PC-9 (cell line): Measurements from ENCODE around the gene CNTN1. TPM values are rescaled to one million over a fixed set of nuclear protein-coding genes. Genes with fewer than 3 reads are reported as not detected.

Experiments used
- BruUV-seq: library from RNA; stranded (reverse); fragments of 400-500 nt; replicated peaks from 2 replicates; lab custom pipeline; 2021; lab: Mats Ljungman, UMichigan
- CTCF ChIA-PET: fragments of 300-600 bp; sonication (Branson Sonifier 250); formaldehyde crosslinking; loops from one replicate; lab custom pipeline; 2022; ENCODE audit warnings: antibody characterized with exemption; lab: Charles Lee
- POLR2A ChIA-PET: fragments of 300-600 bp; sonication (Branson Sonifier 250); formaldehyde crosslinking; loops from one replicate; lab custom pipeline; 2022; ENCODE audit warnings: antibody characterized with exemption; ENCODE audit not compliant: unreplicated experiment; lab: Charles Lee
- DNase-seq, 2 experiments: peaks; one replicate each; pipeline versions ENCODE4 v3.0.0 to v3.0.0-alpha.2; 2015 to 2022; ENCODE audit warnings: mixed read lengths in 1 of 2
- H2AFZ ChIP-seq: fragments of 200-600 bp; sonication (generic); 2 replicates; pipeline ENCODE4 v1.8.1; 2017; ENCODE audit warnings: antibody characterized with exemption
- H3F3A ChIP-seq: fragments of 200-600 bp; sonication (generic); 2 replicates; pipeline ENCODE4 v1.8.1; 2017; ENCODE audit warnings: antibody characterized with exemption, mild to moderate bottlenecking, low read depth; ENCODE audit not compliant: insufficient read depth
- H3K27ac ChIP-seq: fragments of 200-600 bp; sonication (generic); 2 replicates; pipeline ENCODE4 v1.6.1; 2016; ENCODE audit warnings: mixed run types
- H3K27me3 ChIP-seq: fragments of 200-600 bp; sonication (generic); 2 replicates; pipeline ENCODE4 v1.6.1; 2016; ENCODE audit warnings: low read depth, mixed run types; ENCODE audit not compliant: insufficient read depth
- H3K36me3 ChIP-seq: fragments of 200-600 bp; sonication (generic); 2 replicates; pipeline ENCODE4 v1.6.1; 2016; ENCODE audit warnings: low read depth, mixed run types
- H3K4me1 ChIP-seq: fragments of 200-600 bp; sonication (generic); replicated peaks from 2 replicates; pipeline ENCODE4 v1.6.1; 2016; ENCODE audit warnings: mixed run types; ENCODE audit not compliant: insufficient read depth
- H3K4me2 ChIP-seq: fragments of 200-600 bp; sonication (generic); 2 replicates; pipeline ENCODE4 v1.6.1; 2017; ENCODE audit warnings: mixed run types
- H3K4me3 ChIP-seq: fragments of 200-600 bp; sonication (generic); 2 replicates; pipeline ENCODE4 v1.6.1; 2016; ENCODE audit warnings: mixed run types
- H3K79me2 ChIP-seq: fragments of 200-600 bp; sonication (generic); 2 replicates; pipeline ENCODE4 v1.6.1; 2017; ENCODE audit warnings: low read depth, mixed run types
- H3K9me2 ChIP-seq: fragments of 200-600 bp; sonication (generic); 2 replicates; pipeline ENCODE4 v1.8.1; 2017; ENCODE audit warnings: mild to moderate bottlenecking; ENCODE audit not compliant: insufficient read depth
- H3K9me3 ChIP-seq: fragments of 200-600 bp; sonication (generic); 2 replicates; pipeline ENCODE4 v1.8.1; 2016; ENCODE audit warnings: low read depth; ENCODE audit not compliant: insufficient read depth
- H4K20me1 ChIP-seq: fragments of 200-600 bp; sonication (generic); 2 replicates; pipeline ENCODE4 v1.8.1; 2017; ENCODE audit not compliant: insufficient read depth
- CTCF ChIP-seq: fragments of 200-600 bp; sonication (generic); conservative IDR thresholded peaks from 2 replicates; pipeline ENCODE4 v1.6.1; 2017; ENCODE audit warnings: mixed run types, antibody characterized with exemption, mild to moderate bottlenecking, moderate library complexity
- EZH2 ChIP-seq: fragments of 200-600 bp; sonication (generic); IDR thresholded peaks from 2 replicates; pipeline ENCODE4 v1.8.0; 2017; ENCODE audit warnings: antibody characterized with exemption, low read depth
- intact Hi-C: fragments of 100-400 bp; cut with micrococcal nuclease; formaldehyde crosslinking; loops from one replicate; pipeline ENCODE4 v1.10.0; 2022; ENCODE audit not compliant: unreplicated experiment
- total RNA-seq: library from RNA; stranded (reverse); gene quantifications from 2 replicates; pipeline ENCODE4 v1.2.3, GENCODE V29; 2021

The CNTN1 gene
- total RNA-seq, 1 experiment from 2014 or later, result 0.37 TPM

- no peaks in the 10 kb centered on the region for H3F3A ChIP-seq
- H3K27ac ChIP-seq, result no peak overlapping the region
- POLR2A ChIA-PET, result no interaction called here
- no peak overlapping the region for H3K4me3 ChIP-seq
- H3K9me2 ChIP-seq, result no peaks in the 10 kb centered on the region
- H3K4me2 ChIP-seq, result no peak overlapping the region
- BruUV-seq, result no TSS peak
- no peaks in the 10 kb centered on the region for H3K36me3 ChIP-seq
- intact Hi-C loops, result no loop called here
- no peaks in the 10 kb centered on the region for H4K20me1 ChIP-seq
- H3K79me2 ChIP-seq, result no peaks in the 10 kb centered on the region
- no peaks in the 10 kb centered on the region for H3K4me1 ChIP-seq
- H3K27me3 ChIP-seq, result no peaks in the 10 kb centered on the region
- DNase-seq, result no peak
- CTCF ChIA-PET, result no interaction called here
- TF ChIP-seq CTCF (no peak), EZH2 (no peak)
- no peak overlapping the region for H2AFZ ChIP-seq
- no peaks in the 10 kb centered on the region for H3K9me3 ChIP-seq
Observed at GRCh38 chr12:40701756-40702155, 9.5 kb downstream of the CNTN1 start.

GRCh38 chr12:40711121-40711520 lies 18.9 kb downstream of the CNTN1 start:
- no peak for DNase-seq
- no peak overlapping the region for H3K4me2 ChIP-seq
- no peak overlapping the region for H2AFZ ChIP-seq
- H3K9me2 ChIP-seq, result no peaks in the 10 kb centered on the region; the same call in 1 of the 2 replicates
- H4K20me1 ChIP-seq, result no peaks in the 10 kb centered on the region
- ChIA-PET POLR2A (no interaction called here), CTCF (no interaction called here)
- no peaks in the 10 kb centered on the region for H3F3A ChIP-seq
- H3K9me3 ChIP-seq, result no peaks in the 10 kb centered on the region
- BruUV-seq, result no TSS peak
- no peaks in the 10 kb centered on the region for H3K27me3 ChIP-seq
- no peaks in the 10 kb centered on the region for H3K4me1 ChIP-seq
- TF ChIP-seq EZH2 (no peak), CTCF (no peak)
- H3K36me3 ChIP-seq, result no peaks in the 10 kb centered on the region
- H3K79me2 ChIP-seq, result no peaks in the 10 kb centered on the region
- intact Hi-C loops, result no loop called here
- no peak overlapping the region for H3K27ac ChIP-seq
- no peak overlapping the region for H3K4me3 ChIP-seq

- no peak overlapping the region for H3K27ac ChIP-seq
- no peaks in the 10 kb centered on the region for H3K27me3 ChIP-seq
- intact Hi-C loops, result no loop called here
- H3K36me3 ChIP-seq, result no peaks in the 10 kb centered on the region
- no peaks in the 10 kb centered on the region for H3K79me2 ChIP-seq
- no peaks in the 10 kb centered on the region; the same call in 1 of the 2 replicates for H4K20me1 ChIP-seq
- no peak for DNase-seq
- H3K4me3 ChIP-seq, result no peak overlapping the region
- no peaks in the 10 kb centered on the region for H3K9me3 ChIP-seq
- no peaks in the 10 kb centered on the region for H3K4me1 ChIP-seq
- BruUV-seq, result no TSS peak
- ChIA-PET CTCF (no interaction called here), POLR2A (no interaction called here)
- no peak for TF ChIP-seq CTCF
- no peak for TF ChIP-seq EZH2
- H3K9me2 ChIP-seq, result no peaks in the 10 kb centered on the region; the same call in 1 of the 2 replicates
- no peaks in the 10 kb centered on the region for H3F3A ChIP-seq
- no peak overlapping the region for H2AFZ ChIP-seq
- no peak overlapping the region for H3K4me2 ChIP-seq
Observed at GRCh38 chr12:40714636-40715035, 22.4 kb downstream of the CNTN1 start.
